Esophagus squamous epithelium (tissue), 5 donors: ENCODE results near the gene B4GAT1. TPM values are rescaled to one million over a fixed set of nuclear protein-coding genes. Genes with fewer than 3 reads are reported as not detected.

Source experiments
- DNase-seq: peaks from one replicate; lab custom pipeline; 2025; lab: John Stamatoyannopoulos, UW
- H3K27ac ChIP-seq, 4 donors: fragments of 200-600 bp; sonication (generic); one replicate each; pipeline ENCODE4 v1.5.1; 2016 to 2019; ENCODE audit warnings: mild to moderate bottlenecking in 1 of 4
- H3K27me3 ChIP-seq, 4 donors: fragments of 200-600 bp; sonication (generic); 1 replicate in 3 of 4; 2 replicates in 1 of 4; pipeline versions ENCODE4 v1.5.1 to v1.6.0; 2017 to 2021; ENCODE audit warnings: antibody characterized with exemption in 1 of 4
- H3K36me3 ChIP-seq, 3 donors: fragments of 200-600 bp; sonication (generic); one replicate each; pipeline ENCODE4 v1.5.1; 2016 to 2019
- H3K4me1 ChIP-seq, 3 donors: fragments of 200-600 bp; sonication (generic); one replicate each; pipeline ENCODE4 v1.5.1; 2017 to 2019
- H3K4me3 ChIP-seq, 4 donors: fragments of 200-600 bp; sonication (generic); 1 replicate in 3 of 4; 2 replicates in 1 of 4; pipeline ENCODE4 v1.5.1; 2016 to 2019; ENCODE audit warnings: mild to moderate bottlenecking in 2 of 4, moderate library complexity in 1 of 4
- H3K9me3 ChIP-seq, 3 donors: fragments of 200-600 bp; sonication (generic); one replicate each; pipeline ENCODE4 v1.5.1; 2016 to 2019
- CTCF ChIP-seq, 6 experiments: fragments of 450-650 bp in 4 of 6; fragments of 200-600 bp in 2 of 6; sonication (generic) in 2 of 6; IDR thresholded peaks; one replicate each; pipeline ENCODE4 v1.5.1; 2016 to 2019; ENCODE audit warnings: antibody characterized with exemption in 6 of 6, mild to moderate bottlenecking in 4 of 6, moderate library complexity in 4 of 6
- POLR2A ChIP-seq, 4 donors: fragments of 450-650 bp; IDR thresholded peaks; one replicate each; pipeline ENCODE4 v1.6.1; 2017; ENCODE audit warnings: antibody characterized with exemption in 4 of 4, mild to moderate bottlenecking in 4 of 4, moderate library complexity in 3 of 4
- WGBS, 2 donors: methylation state at CpG; one replicate each; pipeline ENCODE4 v1.1.5; 2018; 5-methylcytosine and 5-hydroxymethylcytosine counted together
- intact Hi-C: fragments of 100-400 bp; cut with DNase I; formaldehyde crosslinking; loops from one replicate; pipeline ENCODE4 v1.15.0; 2022
- total RNA-seq, 4 donors: library from RNA; depleted of rRNA; stranded (reverse); fragments of >200 nt; gene quantifications; one replicate each; pipeline ENCODE4 v1.1.0, GENCODE V29; 2016
- donor health status: DM: yes; HTN: yes; CAD: no.

Gene B4GAT1
- total RNA-seq, 4 donors from 2014 or later = 6.8 to 24.0 (median 11.3) TPM

- Histone ChIP-seq H3K9me3 (no peaks in the 10 kb centered on the region), H3K27ac (no peak overlapping the region), H3K4me3 (no peak overlapping the region), H3K27me3 (no peaks in the 10 kb centered on the region), H3K4me1 (peaks cover 25 to 44% (median 26%) of the 10 kb centered on the region in 3 donors), H3K36me3 (peaks cover 0 to 7% (median 0%) of the 10 kb centered on the region in 3 donors)
- DNase-seq = no peak
- intact Hi-C loops = no loop called here
- 41 to 83% methylated on average over 2 of the region's 2 CpGs for WGBS, 2 donors
- no peak for TF ChIP-seq POLR2A (IDR thresholded peaks at IDR 0.05)
- TF ChIP-seq CTCF (IDR thresholded peaks at IDR 0.05) = no peak
These were observed 1.6 kb upstream of the B4GAT1 start for GRCh38 chr11:66349084-66349386.

- intact Hi-C loops = no loop called here
- no peak for DNase-seq
- WGBS, 2 donors = 55 to 65% methylated on average over 4 to 7 of the region's 68 CpGs
These were observed 679 bp downstream of the B4GAT1 start for GRCh38 chr11:66346476-66347424.

GRCh38 chr11:66345316-66345649 is 2.1 kb downstream of the B4GAT1 start:
- peaks cover 34 to 57% (median 35%) of the 10 kb centered on the region in 3 donors for H3K4me1 ChIP-seq
- WGBS, 2 donors = 3 to 8% methylated on average over 4 of the region's 7 CpGs

More at GRCh38 chr11:66346476-66347424, 679 bp downstream of the B4GAT1 start:
- H3K36me3 ChIP-seq = peaks cover 0 to 14% (median 6%) of the 10 kb centered on the region in 3 donors
- no peak for TF ChIP-seq POLR2A (IDR thresholded peaks at IDR 0.05)
- TF ChIP-seq CTCF (IDR thresholded peaks at IDR 0.05) = no peak
- H3K4me3 ChIP-seq = peak overlapping the region; percentile 78 to 92 (median 81)
- H3K27ac ChIP-seq = peak overlapping the region; percentile 79 to 96 (median 92)
- H3K4me1 ChIP-seq = peaks cover 34 to 57% (median 35%) of the 10 kb centered on the region in 3 donors
- no peaks in the 10 kb centered on the region for H3K27me3 ChIP-seq
- H3K9me3 ChIP-seq = no peaks in the 10 kb centered on the region

GRCh38 chr11:66344550-66345315 is 2.7 kb downstream of the B4GAT1 start, which contains the start of gene BRMS1:
Gene BRMS1, minus strand, starts transcription at chr11:66345104. Its CDS starts 2,870 bp downstream, at chr11:66342234.
- peak within 1 kb of the TSS; percentile 79 to 96 (median 83) for H3K27ac ChIP-seq
- peak; percentile 94 for DNase-seq
- H3K4me3 ChIP-seq = peak within 1 kb of the TSS; percentile 67 to 83 (median 78)
- H3K27me3 ChIP-seq = no peaks in the 10 kb centered on the region
- H3K4me1 ChIP-seq = peaks cover 34 to 62% (median 35%) of the 10 kb centered on the region in 3 donors
- no peaks in the 10 kb centered on the region for H3K9me3 ChIP-seq
- TF ChIP-seq CTCF (IDR thresholded peaks at IDR 0.05) (peak in 4 of 6 experiments; percentile 26 to 64 (median 37)), POLR2A (IDR thresholded peaks at IDR 0.05) (peak in 3 of 4 donors; percentile 84 to 86 (median 86))
- WGBS, 2 donors = 0% methylated on average over 3 to 12 of the region's 59 CpGs
- intact Hi-C loops = no loop called here
- peaks cover 0 to 34% (median 26%) of the 10 kb centered on the region in 3 donors for H3K36me3 ChIP-seq

More at GRCh38 chr11:66345316-66345649, 2.1 kb downstream of the B4GAT1 start:
- peak overlapping the region; percentile 79 to 96 (median 83) for H3K27ac ChIP-seq
- no peaks in the 10 kb centered on the region for H3K27me3 ChIP-seq
- no peaks in the 10 kb centered on the region for H3K9me3 ChIP-seq
- DNase-seq = no peak
- intact Hi-C loops = no loop called here
- peaks cover 0 to 29% (median 20%) of the 10 kb centered on the region in 3 donors for H3K36me3 ChIP-seq
- H3K4me3 ChIP-seq = peak overlapping the region; percentile 67 to 83 (median 78)
- TF ChIP-seq POLR2A (IDR thresholded peaks at IDR 0.05) = no peak

- H3K27me3 ChIP-seq = no peaks in the 10 kb centered on the region
- H3K36me3 ChIP-seq = peaks cover 0 to 50% (median 29%) of the 10 kb centered on the region in 3 donors
- no peak for TF ChIP-seq CTCF (IDR thresholded peaks at IDR 0.05)
- TF ChIP-seq POLR2A (IDR thresholded peaks at IDR 0.05) = no peak
- peaks cover 41 to 66% (median 43%) of the 10 kb centered on the region in 3 donors for H3K4me1 ChIP-seq
- 70 to 86% methylated on average over 8 of the region's 8 CpGs for WGBS, 2 donors
- no peak overlapping the region for H3K27ac ChIP-seq
- no peaks in the 10 kb centered on the region for H3K9me3 ChIP-seq
- intact Hi-C loops = no loop called here
- no peak overlapping the region for H3K4me3 ChIP-seq
- no peak for DNase-seq
These were observed 4.3 kb downstream of the B4GAT1 start for GRCh38 chr11:66343176-66343575.
